T-helper 2 cell treated with Interferon-gamma antibody and Interleukin-4, amounts not matched to agents 5 μg/mL and 100 μg/mL, for 36 hours (primary cell): ENCODE results near the gene TMEM154.

ENCODE experiments used
- DNase-seq: peaks from one replicate; pipeline ENCODE4 v3.0.0; 2021; ENCODE audit warnings: low spot score
- H3K27ac Mint-ChIP-seq: one replicate; pipeline ENCODE4 v1.8.0; 2021; ENCODE audit warnings: mild to moderate bottlenecking, mixed read lengths
- H3K27me3 Mint-ChIP-seq: one replicate; pipeline ENCODE4 v1.8.0; 2021; ENCODE audit warnings: low read depth, mixed read lengths
- H3K36me3 Mint-ChIP-seq: one replicate; pipeline ENCODE4 v1.8.0; 2021; ENCODE audit warnings: low read depth, mixed read lengths
- H3K4me1 Mint-ChIP-seq: one replicate; pipeline ENCODE4 v1.8.0; 2021; ENCODE audit warnings: low read depth, mixed read lengths
- H3K4me3 Mint-ChIP-seq: one replicate; pipeline ENCODE4 v1.8.0; 2022; ENCODE audit warnings: mild to moderate bottlenecking, moderate library complexity, mixed read lengths
- H3K9me3 Mint-ChIP-seq: one replicate; pipeline ENCODE4 v1.8.0; 2021; ENCODE audit warnings: mixed read lengths

Gene TMEM154

DNA sequence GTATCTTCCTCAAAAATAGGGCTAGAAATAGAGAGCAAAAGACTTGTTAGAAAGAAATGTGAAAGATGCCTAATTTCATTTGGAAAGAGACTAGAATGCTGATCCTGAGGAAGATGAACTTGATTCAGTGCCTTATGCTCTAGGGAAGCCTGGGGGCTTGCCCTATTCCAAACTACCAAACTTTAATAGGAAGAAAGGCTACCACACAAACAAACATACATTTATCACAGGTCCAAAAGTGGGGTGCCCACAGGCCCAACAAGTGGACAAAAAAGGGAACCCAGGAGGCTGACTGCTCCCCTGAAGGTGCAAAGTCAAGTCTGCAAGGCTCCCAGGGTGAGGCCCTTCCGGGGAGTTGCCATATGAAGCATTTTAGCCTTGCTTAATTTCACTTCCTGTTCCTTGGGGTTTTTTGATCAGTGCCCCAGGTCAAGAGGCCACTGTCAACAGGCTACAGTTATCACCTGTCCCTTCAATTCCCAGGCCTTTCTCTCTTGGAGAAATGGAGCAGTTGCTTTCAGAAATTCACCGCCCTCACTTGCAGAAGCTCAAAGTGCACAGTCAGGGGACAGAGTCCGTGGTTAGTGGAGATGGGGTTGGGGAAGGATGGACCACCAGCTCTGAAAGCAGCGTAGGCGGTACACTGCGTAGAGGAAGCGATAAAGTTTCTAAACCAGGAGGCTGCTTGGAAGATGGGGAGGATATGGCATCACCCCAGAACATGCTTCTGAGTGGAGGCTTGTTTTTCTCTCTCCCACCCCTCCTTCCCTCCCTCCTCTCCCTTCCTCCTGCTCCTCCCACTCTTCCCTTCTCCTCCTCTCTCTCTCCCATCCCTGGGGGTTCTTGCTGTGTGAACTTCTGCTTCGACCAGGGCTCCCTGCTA, 36.4 kb downstream of the TMEM154 start:
- peaks cover 19% of the 10 kb centered on the region for H3K4me1 Mint-ChIP-seq
- H3K27ac Mint-ChIP-seq: peak overlapping the region; percentile 60
- H3K36me3 Mint-ChIP-seq: peaks cover 19% of the 10 kb centered on the region
- peak; percentile 6 for DNase-seq
- no peaks in the 10 kb centered on the region for H3K9me3 Mint-ChIP-seq
- no peaks in the 10 kb centered on the region for H3K27me3 Mint-ChIP-seq
- peak overlapping the region; percentile 6 for H3K4me3 Mint-ChIP-seq

GRCh38 chr4:152640058-152640921, 39.5 kb downstream of the TMEM154 start:
- H3K4me3 Mint-ChIP-seq: no peak overlapping the region
- peaks cover 15% of the 10 kb centered on the region for H3K4me1 Mint-ChIP-seq
- H3K36me3 Mint-ChIP-seq: peaks cover 25% of the 10 kb centered on the region
- DNase-seq: no peak
- no peak overlapping the region for H3K27ac Mint-ChIP-seq
- no peaks in the 10 kb centered on the region for H3K27me3 Mint-ChIP-seq
- H3K9me3 Mint-ChIP-seq: no peaks in the 10 kb centered on the region

GRCh38 chr4:152635851-152636250, 43.9 kb downstream of the TMEM154 start:
- Mint-ChIP-seq H3K4me1 (peaks cover 4% of the 10 kb centered on the region), H3K4me3 (no peak overlapping the region), H3K27ac (no peak overlapping the region), H3K36me3 (peaks cover 36% of the 10 kb centered on the region), H3K9me3 (no peaks in the 10 kb centered on the region), H3K27me3 (no peaks in the 10 kb centered on the region)
- no peak for DNase-seq

DNA sequence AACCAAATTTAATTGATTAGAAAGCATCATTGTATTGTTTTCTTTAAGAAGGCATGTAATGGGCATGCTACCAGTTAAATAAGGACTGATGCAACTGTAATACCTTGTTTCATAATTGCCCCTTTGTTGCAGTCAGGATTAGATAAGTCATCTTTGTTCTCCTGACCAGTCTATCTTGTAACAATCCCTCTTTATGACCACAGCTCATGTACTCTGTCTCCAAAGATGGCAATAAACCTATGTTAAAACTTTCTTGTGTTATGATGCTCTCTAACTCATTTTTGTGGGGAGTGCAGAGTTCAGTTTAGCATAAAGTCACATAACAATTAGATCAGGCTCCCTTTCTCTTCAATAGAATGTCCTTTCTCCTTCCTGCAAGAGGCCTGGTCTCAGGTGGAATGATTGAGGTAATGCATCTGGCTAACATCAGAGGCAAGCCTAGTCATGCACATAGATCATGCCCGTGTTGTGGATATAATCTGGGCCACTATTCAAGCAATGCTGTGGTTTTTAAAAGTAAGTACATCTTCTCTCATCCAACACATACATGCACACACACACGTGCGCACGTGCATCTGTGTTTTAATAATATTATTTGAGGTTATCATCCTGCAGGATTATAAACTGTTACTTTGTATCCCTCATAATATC, 45.6 kb downstream of the TMEM154 start:
- no peak for DNase-seq

DNA sequence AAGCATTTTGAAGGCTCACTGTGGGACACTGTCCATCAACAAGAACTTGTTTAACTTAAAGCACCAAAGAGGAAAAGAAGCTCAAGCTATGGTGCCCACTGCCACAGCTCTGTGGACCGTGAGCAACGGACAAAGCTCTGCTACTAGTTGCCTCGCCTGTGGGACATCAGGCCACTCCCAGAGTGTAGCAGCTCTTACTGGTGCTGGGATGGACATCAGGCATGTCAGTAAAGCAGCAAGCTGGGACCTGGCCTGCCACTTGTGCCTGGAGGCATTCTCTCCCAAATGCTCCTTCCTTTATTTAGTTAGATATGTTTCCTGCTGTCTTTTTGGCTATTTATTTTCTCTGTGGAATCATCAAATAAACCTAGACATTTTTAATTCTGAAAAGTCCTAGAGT, 46.7 kb downstream of the TMEM154 start:
- H3K4me3 Mint-ChIP-seq: no peak overlapping the region
- DNase-seq: no peak
- peaks cover 4% of the 10 kb centered on the region for H3K4me1 Mint-ChIP-seq
- no peak overlapping the region for H3K27ac Mint-ChIP-seq
- H3K9me3 Mint-ChIP-seq: no peaks in the 10 kb centered on the region
- H3K36me3 Mint-ChIP-seq: peaks cover 33% of the 10 kb centered on the region
- H3K27me3 Mint-ChIP-seq: no peaks in the 10 kb centered on the region

More for the DNA sequence above, 45.6 kb downstream of the TMEM154 start:
- peaks cover 33% of the 10 kb centered on the region for H3K36me3 Mint-ChIP-seq
- no peak overlapping the region for H3K4me3 Mint-ChIP-seq
- peaks cover 4% of the 10 kb centered on the region for H3K4me1 Mint-ChIP-seq
- no peaks in the 10 kb centered on the region for H3K9me3 Mint-ChIP-seq
- no peaks in the 10 kb centered on the region for H3K27me3 Mint-ChIP-seq
- H3K27ac Mint-ChIP-seq: no peak overlapping the region

DNA sequence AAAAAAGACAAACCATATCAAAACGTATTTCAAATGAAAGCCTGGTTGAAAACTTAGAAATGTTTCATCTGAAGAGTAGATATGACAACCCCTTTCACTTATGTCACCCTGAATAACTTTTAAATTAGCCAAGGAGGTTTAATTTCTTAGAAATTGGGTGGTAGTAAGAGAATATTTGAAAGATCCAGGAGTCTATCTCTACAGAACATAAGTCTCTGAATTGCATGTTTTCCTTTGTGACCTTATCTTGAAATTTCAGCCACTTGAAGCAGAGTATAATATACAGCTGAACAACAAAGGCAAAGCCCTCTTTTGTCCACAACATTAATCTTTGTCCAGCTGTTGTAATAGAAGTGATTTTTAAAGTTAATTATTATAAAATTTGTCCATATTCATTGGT, 49.5 kb downstream of the TMEM154 start:
- peaks cover 4% of the 10 kb centered on the region for H3K4me1 Mint-ChIP-seq
- DNase-seq: no peak
- no peaks in the 10 kb centered on the region for H3K27me3 Mint-ChIP-seq
- H3K9me3 Mint-ChIP-seq: no peaks in the 10 kb centered on the region
- peaks cover 29% of the 10 kb centered on the region for H3K36me3 Mint-ChIP-seq
- H3K4me3 Mint-ChIP-seq: no peak overlapping the region
- H3K27ac Mint-ChIP-seq: no peak overlapping the region

GRCh38 chr4:152629908-152630307, 49.9 kb downstream of the TMEM154 start:
- Mint-ChIP-seq H3K36me3 (peaks cover 30% of the 10 kb centered on the region), H3K9me3 (no peaks in the 10 kb centered on the region), H3K4me1 (peaks cover 4% of the 10 kb centered on the region), H3K27ac (no peak overlapping the region), H3K27me3 (no peaks in the 10 kb centered on the region), H3K4me3 (no peak overlapping the region)
- DNase-seq: no peak

GRCh38 chr4:152628128-152628527, 51.7 kb downstream of the TMEM154 start:
- H3K27ac Mint-ChIP-seq: no peak overlapping the region
- DNase-seq: no peak
- no peaks in the 10 kb centered on the region for H3K4me1 Mint-ChIP-seq
- peaks cover 21% of the 10 kb centered on the region for H3K36me3 Mint-ChIP-seq
- no peaks in the 10 kb centered on the region for H3K9me3 Mint-ChIP-seq
- H3K27me3 Mint-ChIP-seq: no peaks in the 10 kb centered on the region
- no peak overlapping the region for H3K4me3 Mint-ChIP-seq

GRCh38 chr4:152626790-152627189, 53.0 kb downstream of the TMEM154 start:
- Mint-ChIP-seq H3K4me1 (no peaks in the 10 kb centered on the region), H3K27me3 (no peaks in the 10 kb centered on the region), H3K27ac (no peak overlapping the region), H3K4me3 (no peak overlapping the region), H3K36me3 (peaks cover 13% of the 10 kb centered on the region), H3K9me3 (no peaks in the 10 kb centered on the region)
- DNase-seq: no peak

DNA sequence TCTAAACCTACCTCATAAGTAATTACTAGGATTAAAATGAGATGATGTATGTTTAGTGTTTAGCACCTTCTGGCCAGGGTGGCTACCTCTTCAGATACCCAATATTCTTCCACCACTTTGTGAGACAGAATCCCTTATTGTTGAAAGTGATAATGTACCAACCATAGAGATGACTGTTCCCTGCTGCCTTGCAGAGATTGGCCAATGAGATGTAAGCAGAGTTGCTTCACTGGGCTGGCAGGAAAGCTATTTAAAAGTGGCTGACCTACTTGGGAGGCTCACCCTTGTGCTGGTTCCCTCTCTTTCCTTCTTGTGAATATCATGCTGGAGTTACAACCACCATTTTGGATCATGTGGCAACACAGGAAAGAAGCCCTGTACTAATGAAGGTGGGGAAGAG, 58.9 kb downstream of the TMEM154 start:
- DNase-seq: no peak
- Mint-ChIP-seq H3K4me3 (no peak overlapping the region), H3K36me3 (peaks cover 1% of the 10 kb centered on the region), H3K27ac (no peak overlapping the region), H3K4me1 (no peaks in the 10 kb centered on the region), H3K9me3 (no peaks in the 10 kb centered on the region), H3K27me3 (peaks cover 2% of the 10 kb centered on the region)

GRCh38 chr4:152620218-152620617, 59.6 kb downstream of the TMEM154 start:
- H3K9me3 Mint-ChIP-seq: no peaks in the 10 kb centered on the region
- no peaks in the 10 kb centered on the region for H3K4me1 Mint-ChIP-seq
- DNase-seq: no peak
- H3K36me3 Mint-ChIP-seq: peaks cover 1% of the 10 kb centered on the region
- H3K4me3 Mint-ChIP-seq: no peak overlapping the region
- H3K27me3 Mint-ChIP-seq: peaks cover 4% of the 10 kb centered on the region
- H3K27ac Mint-ChIP-seq: no peak overlapping the region

DNA sequence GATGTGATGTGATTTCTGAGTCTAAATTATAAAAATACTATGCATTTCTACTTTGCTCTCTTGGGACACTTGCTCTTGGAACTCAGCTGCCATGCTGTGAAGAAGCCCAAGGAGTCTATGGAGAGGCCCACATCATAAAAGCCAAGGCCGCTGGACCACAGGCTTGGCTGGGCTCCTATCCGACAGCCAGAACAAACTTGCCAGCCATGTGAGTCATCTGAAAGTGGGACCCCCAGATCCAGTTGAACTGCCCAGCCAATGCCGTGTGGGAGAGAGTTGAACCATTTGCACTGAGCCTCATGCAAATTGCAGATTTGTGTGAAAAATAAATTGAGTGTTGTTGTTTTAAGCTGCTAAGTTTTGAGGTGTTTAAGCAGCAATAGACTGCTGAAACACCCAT, 60.2 kb downstream of the TMEM154 start:
- H3K4me1 Mint-ChIP-seq: no peaks in the 10 kb centered on the region
- no peaks in the 10 kb centered on the region for H3K36me3 Mint-ChIP-seq
- no peaks in the 10 kb centered on the region for H3K9me3 Mint-ChIP-seq
- no peak overlapping the region for H3K27ac Mint-ChIP-seq
- H3K27me3 Mint-ChIP-seq: peaks cover 7% of the 10 kb centered on the region
- no peak overlapping the region for H3K4me3 Mint-ChIP-seq
- no peak for DNase-seq

GRCh38 chr4:152618971-152619370, 60.8 kb downstream of the TMEM154 start:
- Mint-ChIP-seq H3K36me3 (no peaks in the 10 kb centered on the region), H3K4me1 (no peaks in the 10 kb centered on the region), H3K27me3 (peaks cover 7% of the 10 kb centered on the region), H3K9me3 (no peaks in the 10 kb centered on the region), H3K4me3 (no peak overlapping the region), H3K27ac (no peak overlapping the region)
- DNase-seq: no peak

DNA sequence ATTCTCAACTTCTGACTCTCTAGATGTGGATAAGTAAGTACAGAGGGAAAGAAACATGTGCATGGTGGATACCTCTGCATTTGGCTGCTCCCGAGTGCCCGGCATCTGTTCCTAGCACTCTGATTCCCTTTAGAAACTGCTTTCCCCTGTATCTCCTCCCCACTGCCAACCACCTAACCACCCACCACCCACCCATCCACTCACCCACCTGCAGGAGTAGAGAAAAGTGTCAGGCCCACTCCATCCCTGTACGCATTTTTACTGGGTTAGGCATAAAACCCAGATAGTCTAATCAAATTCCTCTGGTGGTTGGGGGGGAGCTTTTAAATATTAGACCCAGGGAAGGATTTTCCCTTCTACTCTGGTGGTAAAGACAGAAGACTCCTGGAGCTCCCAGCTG, 63.0 kb downstream of the TMEM154 start:
- peaks cover 7% of the 10 kb centered on the region for H3K27me3 Mint-ChIP-seq
- no peak overlapping the region for H3K4me3 Mint-ChIP-seq
- H3K4me1 Mint-ChIP-seq: no peaks in the 10 kb centered on the region
- H3K36me3 Mint-ChIP-seq: no peaks in the 10 kb centered on the region
- no peak for DNase-seq
- H3K27ac Mint-ChIP-seq: no peak overlapping the region
- H3K9me3 Mint-ChIP-seq: no peaks in the 10 kb centered on the region
